ENCODE results near the gene STK33. TPM values are rescaled to one million over a fixed set of nuclear protein-coding genes. Genes with fewer than 3 reads are reported as not detected.

STK33 gene
- total RNA-seq, 1 experiment from 2014 or later: 10.9 TPM

GRCh38 chr11:8384199-8384821, 209.7 kb downstream of the STK33 start:
- Histone ChIP-seq H2AFZ (ENCODE audit: low read depth, low read length, poor library complexity, severe bottlenecking) (no peak overlapping the region), H3K36me3 (ENCODE audit: control insufficient read depth in 1 of 2, insufficient read depth in 2 of 2, low read length in 2 of 2) (no peaks in the 10 kb centered on the region), H3K4me3 (replicated peaks in 1 of 2; ENCODE audit: low read depth in 1 of 2, low read length in 2 of 2) (no peak overlapping the region), H3K27me3 (ENCODE audit: insufficient read depth, low read length) (no peaks in the 10 kb centered on the region), H3K9ac (ENCODE audit: low read length) (no peak overlapping the region), H3K9me3 (ENCODE audit: control insufficient read depth in 1 of 2, insufficient read depth in 1 of 2, low read depth in 1 of 2, low read length in 2 of 2) (no peaks in the 10 kb centered on the region), H3K27ac (ENCODE audit: low read depth, low read length) (no peak overlapping the region), H4K20me1 (ENCODE audit: insufficient read depth) (no peaks in the 10 kb centered on the region), H3K79me2 (ENCODE audit: insufficient read depth, low read length) (no peaks in the 10 kb centered on the region), H3K4me1 (ENCODE audit: control insufficient read depth in 1 of 2, insufficient read depth in 2 of 2, low read length in 2 of 2) (no peaks in the 10 kb centered on the region), H3K4me2 (ENCODE audit: low read length) (no peak overlapping the region), H3K9me2 (ENCODE audit: insufficient read depth) (no peaks in the 10 kb centered on the region)
- peak; percentile 86 for TF ChIP-seq TCF7L2 (IDR thresholded peaks at IDR 0.05; ENCODE audit: borderline replicate concordance, extremely low read depth, insufficient read depth, insufficient read length)
- no peak for TF ChIP-seq YY1 (IDR thresholded peaks at IDR 0.05; ENCODE audit: extremely low read depth, insufficient replicate concordance, low read depth, low read length)
- POLR2A ChIA-PET: no interaction called here
- DNase-seq (ENCODE audit: low read depth, low spot score) (no peak), ATAC-seq (no peak)
- BruUV-seq (replicated peaks): no TSS peak
- intact Hi-C loops (cut with micrococcal nuclease): no loop called here
- CTCF ChIA-PET: no interaction called here
- RAD21 ChIA-PET (ENCODE audit: low non-redundant PET in 1 of 2, low total read pairs in 2 of 2, uncharacterized antibody in 2 of 2, unreplicated experiment in 2 of 2): no interaction called here

- H3K4me3 ChIP-seq (replicated peaks in 1 of 2; ENCODE audit: low read depth in 1 of 2, low read length in 2 of 2): no peak overlapping the region
- H3K27me3 ChIP-seq (ENCODE audit: insufficient read depth, low read length): no peaks in the 10 kb centered on the region
- TF ChIP-seq SIN3A (IDR thresholded peaks at IDR 0.05; ENCODE audit: low read depth) (no peak), FOSL1 (IDR thresholded peaks at IDR 0.05; ENCODE audit: low read depth) (no peak), ELF1 (IDR thresholded peaks at IDR 0.05; ENCODE audit: borderline replicate concordance, low read depth) (no peak), EZH2 (IDR thresholded peaks at IDR 0.05) (no peak), POLR2AphosphoS5 (IDR thresholded peaks at IDR 0.05; ENCODE audit: low read depth, low read length) (no peak), JUND (IDR thresholded peaks at IDR 0.05) (no peak), EGR1 (IDR thresholded peaks at IDR 0.05; ENCODE audit: low read depth) (no peak), TCF7L2 (IDR thresholded peaks at IDR 0.05; ENCODE audit: borderline replicate concordance, extremely low read depth, insufficient read depth, insufficient read length) (no peak)
- H3K4me1 ChIP-seq (ENCODE audit: control insufficient read depth in 1 of 2, insufficient read depth in 2 of 2, low read length in 2 of 2): no peaks in the 10 kb centered on the region
- intact Hi-C loops (cut with micrococcal nuclease): no loop called here
- H2AFZ ChIP-seq (ENCODE audit: low read depth, low read length, poor library complexity, severe bottlenecking): no peak overlapping the region
- no peak for ATAC-seq
- H3K27ac ChIP-seq (ENCODE audit: low read depth, low read length): no peak overlapping the region
- no peaks in the 10 kb centered on the region for H4K20me1 ChIP-seq (ENCODE audit: insufficient read depth)
- no peak for DNase-seq (ENCODE audit: low read depth, low spot score)
- H3K9ac ChIP-seq (ENCODE audit: low read length): no peak overlapping the region
- no TSS peak for BruUV-seq (replicated peaks)
- ChIA-PET RAD21 (ENCODE audit: low non-redundant PET in 1 of 2, low total read pairs in 2 of 2, uncharacterized antibody in 2 of 2, unreplicated experiment in 2 of 2) (no interaction called here), POLR2A (no interaction called here), CTCF (no interaction called here)
- H3K79me2 ChIP-seq (ENCODE audit: insufficient read depth, low read length): no peaks in the 10 kb centered on the region
- no peaks in the 10 kb centered on the region for H3K36me3 ChIP-seq (ENCODE audit: control insufficient read depth in 1 of 2, insufficient read depth in 2 of 2, low read length in 2 of 2)
- no peak overlapping the region for H3K4me2 ChIP-seq (ENCODE audit: low read length)
- H3K9me2 ChIP-seq (ENCODE audit: insufficient read depth): no peaks in the 10 kb centered on the region
- no peaks in the 10 kb centered on the region for H3K9me3 ChIP-seq (ENCODE audit: control insufficient read depth in 1 of 2, insufficient read depth in 1 of 2, low read depth in 1 of 2, low read length in 2 of 2)
Observed at GRCh38 chr11:8383627-8384026, 210.4 kb downstream of the STK33 start.
